ENCODE results near the gene CARD14. TPM values are rescaled to one million over a fixed set of nuclear protein-coding genes. Genes with fewer than 3 reads are reported as not detected.

Gene CARD14
- total RNA-seq, 1 experiment from 2014 or later: 0.24 TPM

- H3K9me3 ChIP-seq (ENCODE audit: control insufficient read depth, low read depth, low read length): no peaks in the 10 kb centered on the region
- no peaks in the 10 kb centered on the region for H4K20me1 ChIP-seq (ENCODE audit: control insufficient read depth, insufficient read depth, insufficient read length)
- H2AK5ac ChIP-seq (ENCODE audit: insufficient read length, low read length): no peak overlapping the region
- H3K79me2 ChIP-seq (ENCODE audit: insufficient read depth, low read length): no peaks in the 10 kb centered on the region
- H3K4ac ChIP-seq (ENCODE audit: low read depth, low read length): no peak overlapping the region
- no CpG with 5 or more reads among the region's 27 CpGs for WGBS (ENCODE audit: extremely low coverage, insufficient read length, low lambda C conversion rate)
- H2BK5ac ChIP-seq (ENCODE audit: insufficient read length, low read length): no peak overlapping the region
- H3K18ac ChIP-seq (ENCODE audit: insufficient read length, low read depth, low read length): no peak overlapping the region
- no peak overlapping the region for H3K14ac ChIP-seq (ENCODE audit: insufficient read depth, low read length)
- no peak overlapping the region for H2BK120ac ChIP-seq (ENCODE audit: low read depth, low read length, poor library complexity, severe bottlenecking)
- no peak overlapping the region for H3K56ac ChIP-seq (ENCODE audit: insufficient read length, low read depth, low read length)
- peak; percentile 99 for TF ChIP-seq CTCF (conservative IDR thresholded peaks at IDR 0.05)
- H3K23ac ChIP-seq (ENCODE audit: insufficient read length, low read depth, low read length): no peak overlapping the region
- no peaks in the 10 kb centered on the region for H3K79me1 ChIP-seq (ENCODE audit: insufficient read depth, low read depth, low read length, poor library complexity, severe bottlenecking)
- H2BK12ac ChIP-seq (ENCODE audit: insufficient read length, low read depth, low read length): no peak overlapping the region
- H3T11ph ChIP-seq (ENCODE audit: low read length): no peak overlapping the region
- H3K27ac Mint-ChIP-seq: no peak overlapping the region
- H3K4me3 Mint-ChIP-seq: no peak overlapping the region; a peak in 1 of 5 replicates
- H3K23me2 ChIP-seq (ENCODE audit: insufficient read length, low read depth, low read length, poor library complexity, severe bottlenecking): no peaks in the 10 kb centered on the region
- H3K36me3 Mint-ChIP-seq (ENCODE audit: insufficient read depth in 1 of 3, low read depth in 3 of 3): no peaks in the 10 kb centered on the region
- H3K27me3 ChIP-seq (ENCODE audit: insufficient read depth, low read length): no peaks in the 10 kb centered on the region
- no peak overlapping the region for H4K8ac ChIP-seq (replicated peaks; ENCODE audit: insufficient read length, low read depth, low read length)
- H3K9ac ChIP-seq (ENCODE audit: extremely low read depth, insufficient read length, low read length): no peak overlapping the region
- H3K27ac ChIP-seq (ENCODE audit: insufficient read length, low read depth, low read length): no peak overlapping the region
- H3K27me3 Mint-ChIP-seq (ENCODE audit: low read depth): peaks cover 7% of the 10 kb centered on the region
- DNase-seq: peak; percentile 76
- H3K9me3 Mint-ChIP-seq: no peaks in the 10 kb centered on the region
- no peak overlapping the region for H4K5ac ChIP-seq (ENCODE audit: insufficient read length, low read depth, low read length)
- H4K91ac ChIP-seq (ENCODE audit: insufficient read length, low read depth, low read length): no peak overlapping the region
- no peaks in the 10 kb centered on the region for H3K4me1 ChIP-seq (ENCODE audit: insufficient read depth, low read length)
- H2BK20ac ChIP-seq (ENCODE audit: low read depth, low read length, poor library complexity, severe bottlenecking): no peak overlapping the region
- peaks cover 7 to 12% of the 10 kb centered on the region in 2 experiments for H3K4me1 Mint-ChIP-seq
- no peak overlapping the region for H2BK15ac ChIP-seq (ENCODE audit: low read depth, low read length)
- H2AFZ ChIP-seq (ENCODE audit: low read length): no peak overlapping the region
- no peak overlapping the region for H3K4me2 ChIP-seq (ENCODE audit: insufficient read depth, insufficient read length, low read length)
Observed at GRCh38 chr17:80195671-80196529, 26.1 kb downstream of the CARD14 start.
